Myocyte (in vitro differentiated cells): ENCODE data around the gene NCAM1. TPM values are rescaled to one million over a fixed set of nuclear protein-coding genes. Genes with fewer than 3 reads are reported as not detected.

Experiments used
- DNase-seq: peaks from one replicate; pipeline ENCODE4 v3.0.0-alpha.2; 2012; ENCODE audit warnings: low read depth
- total RNA-seq: library from RNA; depleted of rRNA; stranded (reverse); fragments of >200 nt; gene quantifications from 2 replicates; pipeline ENCODE4 v1.2.3, GENCODE V29; 2014

NCAM1 gene
- total RNA-seq, 1 donor from 2014 or later, result 591 TPM

DNA sequence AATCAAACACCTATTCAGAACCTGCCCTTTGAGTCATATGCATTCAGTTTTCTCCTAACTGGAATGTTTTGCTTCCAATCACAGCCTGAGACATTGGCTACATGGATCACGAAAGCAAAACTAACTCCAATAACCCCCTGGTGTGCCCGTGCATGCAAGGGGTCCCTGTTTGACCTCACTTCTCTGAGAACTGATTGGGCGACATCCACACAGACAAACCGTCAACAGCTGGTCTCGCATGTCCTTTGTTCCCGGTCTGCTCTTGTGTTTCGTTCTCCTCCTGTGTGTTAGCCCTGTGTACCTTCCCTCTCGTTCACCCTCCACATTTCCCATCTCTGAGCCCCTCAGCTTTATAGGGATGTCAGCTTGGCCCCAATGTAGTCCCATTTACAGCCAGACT is 286.0 kb downstream of the NCAM1 start:
- DNase-seq, result no peak

DNA sequence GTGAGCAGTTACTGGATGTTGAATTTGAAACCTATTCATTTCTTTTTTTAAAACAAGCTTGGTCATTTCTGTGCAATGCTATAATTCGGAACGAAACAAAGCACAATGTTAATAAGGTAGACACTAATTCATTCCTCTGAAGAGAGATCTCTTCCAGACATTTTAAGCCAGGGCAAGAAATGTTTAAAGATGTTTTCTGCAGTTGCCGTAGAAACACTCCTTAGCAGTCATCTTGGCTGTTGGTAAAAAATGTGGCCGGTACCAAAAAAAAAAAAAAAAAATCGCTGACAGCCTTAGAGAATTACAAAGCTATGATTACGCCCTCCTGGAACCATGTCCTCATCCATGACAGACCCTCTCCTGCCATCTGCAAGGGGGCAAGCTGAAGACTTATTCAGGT is 286.7 kb downstream of the NCAM1 start:
- no peak for DNase-seq

DNA sequence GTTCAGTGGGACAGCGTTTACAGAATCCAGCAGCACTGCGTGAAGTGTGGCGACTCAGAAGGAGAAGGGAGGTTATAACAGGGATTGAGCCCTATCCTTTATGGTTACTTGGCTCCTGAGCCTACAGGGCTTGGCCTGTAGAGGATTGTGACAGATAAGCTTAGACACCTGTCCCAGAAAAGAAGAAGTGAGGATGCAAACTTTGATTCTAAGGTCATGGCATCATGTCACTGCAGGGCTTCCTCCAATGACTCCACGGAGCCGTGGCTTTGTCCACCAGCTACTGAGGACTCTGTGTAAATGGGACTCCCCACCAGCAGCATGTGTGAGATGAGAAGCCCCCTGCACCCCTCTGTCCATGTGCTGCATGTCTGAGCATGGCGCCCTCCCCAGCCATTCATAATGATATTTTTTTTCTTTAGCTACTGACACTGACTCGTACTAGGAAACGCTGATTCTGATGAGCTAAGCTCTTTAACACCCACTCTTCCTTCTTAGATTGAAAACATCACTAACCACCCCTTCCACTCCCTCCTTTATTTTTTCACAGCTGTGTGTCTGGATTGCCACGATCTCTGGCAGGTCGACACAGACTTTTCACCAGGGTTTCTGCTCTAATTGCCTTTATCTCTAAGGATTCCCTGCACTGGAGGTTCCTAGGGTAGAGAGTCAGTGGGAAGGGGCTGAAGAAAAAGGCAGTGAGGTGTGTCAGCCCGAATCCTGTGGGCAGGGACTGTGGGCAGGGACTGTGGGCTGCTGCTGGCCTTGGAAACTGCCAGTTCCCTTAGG is 287.7 kb downstream of the NCAM1 start:
- no peak for DNase-seq

DNA sequence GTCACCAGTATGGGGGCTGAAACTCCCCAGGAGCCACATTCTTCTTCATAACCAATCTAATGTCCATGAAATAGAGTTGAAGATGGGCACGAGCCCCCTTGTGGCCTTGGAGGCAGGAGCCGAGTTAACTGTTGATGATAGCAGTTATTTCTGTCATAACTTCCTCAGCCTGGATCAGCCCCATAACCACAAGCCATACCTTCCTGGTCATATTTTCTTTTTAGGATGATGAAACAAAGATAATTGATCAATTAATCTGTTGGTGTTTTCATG is 288.2 kb downstream of the NCAM1 start:
- DNase-seq, result no peak

DNA sequence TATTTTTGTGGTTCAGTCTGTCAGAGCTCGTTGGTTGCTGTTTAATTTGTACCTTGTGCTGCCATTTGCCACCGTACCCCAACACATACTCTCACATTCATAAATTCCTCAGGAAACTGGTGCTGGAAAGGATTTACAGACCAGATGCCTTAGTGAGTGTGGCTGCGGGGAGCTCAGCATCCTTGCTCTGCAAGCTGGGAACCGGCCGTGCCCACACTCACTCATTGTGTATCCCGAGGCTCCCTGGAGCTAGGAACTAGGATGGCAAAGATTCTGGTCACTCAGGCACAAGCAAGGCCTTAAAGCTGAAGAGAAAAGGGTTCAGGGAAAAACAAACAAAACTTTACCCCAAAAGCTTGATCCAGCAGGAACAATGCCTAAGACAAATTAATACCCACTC is 288.6 kb downstream of the NCAM1 start:
- DNase-seq, result no peak

DNA sequence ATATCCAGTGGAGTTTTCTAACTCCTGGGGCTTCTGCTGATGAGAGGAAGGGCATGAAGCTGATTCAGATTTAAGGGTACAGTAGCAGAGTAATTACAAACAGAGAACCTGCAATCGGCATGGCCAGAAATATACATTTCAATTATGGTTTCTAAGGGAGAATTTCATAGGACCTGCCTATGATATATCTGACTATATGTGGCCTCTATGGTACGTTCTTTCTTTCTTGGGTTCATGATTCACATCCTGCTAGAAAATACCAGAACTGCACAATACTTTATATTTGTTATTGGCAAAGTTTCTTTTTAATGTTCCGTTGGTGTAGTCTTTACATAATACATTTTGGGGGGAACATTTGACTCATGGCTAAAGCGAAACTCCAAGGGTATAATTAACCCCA is 290.1 kb downstream of the NCAM1 start:
- DNase-seq, result no peak

DNA sequence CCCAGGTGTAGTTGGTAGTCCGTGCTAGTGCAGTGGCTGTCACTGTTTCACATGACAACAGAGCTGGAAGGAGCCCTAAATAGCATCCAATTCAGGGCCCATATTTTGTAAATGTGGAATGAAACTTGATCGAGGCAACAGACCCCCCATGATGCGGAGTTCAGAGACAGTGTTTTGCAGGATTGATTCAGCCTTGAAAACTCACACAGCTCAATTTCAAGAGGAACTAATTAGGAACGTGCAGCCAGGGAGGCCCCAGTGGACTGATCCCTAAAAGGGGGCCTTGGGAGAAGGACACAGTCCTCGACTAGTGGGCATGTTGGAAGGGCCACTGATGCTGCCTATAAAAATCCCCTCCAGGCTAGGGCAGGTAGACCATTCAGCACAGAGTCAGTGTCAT is 292.2 kb downstream of the NCAM1 start:
- DNase-seq, result no peak

DNA sequence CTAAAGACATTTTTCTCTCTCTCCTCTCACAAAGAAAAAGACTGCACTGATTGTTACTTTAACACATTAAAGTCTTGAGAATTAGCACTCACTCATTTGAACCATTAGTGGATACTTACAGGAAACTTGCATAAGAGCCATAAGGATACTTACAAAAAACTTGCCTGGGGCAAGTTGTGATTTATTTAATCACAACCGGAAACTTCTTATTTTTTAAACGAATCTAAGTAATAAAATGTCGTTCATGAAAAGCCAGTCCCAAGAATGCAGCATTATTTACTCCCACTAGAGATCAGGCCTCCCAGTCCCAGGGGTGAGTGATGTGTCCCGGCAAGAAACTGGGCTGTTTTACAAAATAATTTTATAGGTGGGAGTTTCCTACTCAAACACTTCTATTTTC is 293.9 kb downstream of the NCAM1 start:
- DNase-seq, result no peak

DNA sequence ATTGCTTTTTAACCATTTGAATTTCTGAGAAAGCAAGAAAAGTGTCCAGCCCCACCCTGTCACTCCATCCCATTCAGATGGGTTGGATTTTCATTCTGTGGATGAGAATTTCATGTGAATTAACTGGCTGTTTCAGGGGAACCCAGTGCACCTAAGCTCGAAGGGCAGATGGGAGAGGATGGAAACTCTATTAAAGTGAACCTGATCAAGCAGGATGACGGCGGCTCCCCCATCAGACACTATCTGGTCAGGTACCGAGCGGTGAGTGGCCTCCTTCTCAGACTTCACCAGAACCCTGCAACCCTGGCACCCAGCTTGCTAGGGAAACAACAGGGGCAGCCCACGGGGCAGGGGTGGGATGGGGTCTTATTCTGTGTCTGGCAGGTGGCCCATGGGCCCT is 294.5 kb downstream of the NCAM1 start:
- DNase-seq, result no peak

DNA sequence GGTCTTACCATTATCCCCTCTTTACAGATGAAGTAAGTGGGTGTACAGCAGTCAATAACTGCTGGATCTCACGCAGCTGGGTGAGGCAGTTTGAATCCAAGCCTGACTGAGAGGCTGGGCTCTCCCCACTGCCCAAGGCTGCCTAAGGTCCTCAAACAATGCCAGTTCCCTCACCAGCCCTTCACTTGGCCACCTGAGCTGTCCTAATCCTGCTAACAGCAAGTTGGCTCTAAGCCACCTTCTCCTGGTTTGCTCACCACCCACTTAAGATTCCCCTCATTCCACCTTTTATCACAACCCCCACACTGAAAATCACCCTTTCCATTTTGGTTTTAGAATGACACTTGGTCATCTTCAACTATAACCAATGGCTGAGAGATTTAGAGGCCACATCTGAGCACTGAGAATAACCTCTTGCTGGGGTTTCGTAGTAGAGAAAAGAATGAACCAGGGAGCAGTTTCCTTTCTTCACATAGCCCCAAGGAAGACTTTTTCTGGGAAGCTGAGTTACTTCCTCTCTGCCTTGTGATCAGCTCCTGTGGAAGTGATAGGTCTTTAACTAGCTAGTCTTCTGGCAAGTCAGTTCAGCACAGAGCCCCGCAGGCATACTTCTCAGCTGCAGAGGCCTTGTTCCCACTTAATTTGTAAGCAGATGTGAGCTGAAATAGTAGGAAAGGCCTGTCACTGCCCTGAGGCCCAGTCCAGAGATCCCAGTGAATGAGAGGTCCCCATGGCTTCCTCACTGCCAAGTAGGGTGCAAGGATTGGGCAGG is 295.4 kb downstream of the NCAM1 start:
- peak; percentile 43 for DNase-seq

DNA sequence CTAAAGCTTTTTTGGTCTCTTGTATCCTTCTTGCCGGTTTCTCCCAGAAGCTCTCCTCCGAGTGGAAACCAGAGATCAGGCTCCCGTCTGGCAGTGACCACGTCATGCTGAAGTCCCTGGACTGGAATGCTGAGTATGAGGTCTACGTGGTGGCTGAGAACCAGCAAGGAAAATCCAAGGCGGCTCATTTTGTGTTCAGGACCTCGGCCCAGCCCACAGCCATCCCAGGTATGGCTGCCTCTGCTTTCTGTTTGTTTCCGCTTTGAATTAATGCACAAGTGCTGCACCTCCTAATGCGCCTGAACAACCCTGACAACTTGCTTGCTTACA is 298.8 kb downstream of the NCAM1 start:
- DNase-seq, result peak; percentile 41

DNA sequence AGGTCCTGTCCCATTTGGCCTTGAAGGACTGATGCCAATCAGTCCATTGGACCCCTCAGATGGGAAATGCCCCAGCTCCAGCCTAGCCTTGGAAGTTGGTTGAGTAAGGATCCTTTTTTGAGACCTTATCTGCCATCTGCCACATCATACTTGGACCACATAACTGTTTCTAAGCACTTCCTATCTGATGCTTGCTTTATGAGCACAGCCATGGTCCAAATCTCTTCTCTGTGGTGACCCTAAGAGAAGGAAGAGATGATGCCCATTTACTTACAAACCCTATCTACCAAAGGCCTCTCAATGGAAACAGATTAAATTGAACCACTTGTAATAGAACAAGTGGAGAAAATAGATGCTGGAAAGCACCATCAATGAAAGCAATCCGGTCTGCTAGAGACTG is 299.3 kb downstream of the NCAM1 start:
- DNase-seq, result no peak

DNA sequence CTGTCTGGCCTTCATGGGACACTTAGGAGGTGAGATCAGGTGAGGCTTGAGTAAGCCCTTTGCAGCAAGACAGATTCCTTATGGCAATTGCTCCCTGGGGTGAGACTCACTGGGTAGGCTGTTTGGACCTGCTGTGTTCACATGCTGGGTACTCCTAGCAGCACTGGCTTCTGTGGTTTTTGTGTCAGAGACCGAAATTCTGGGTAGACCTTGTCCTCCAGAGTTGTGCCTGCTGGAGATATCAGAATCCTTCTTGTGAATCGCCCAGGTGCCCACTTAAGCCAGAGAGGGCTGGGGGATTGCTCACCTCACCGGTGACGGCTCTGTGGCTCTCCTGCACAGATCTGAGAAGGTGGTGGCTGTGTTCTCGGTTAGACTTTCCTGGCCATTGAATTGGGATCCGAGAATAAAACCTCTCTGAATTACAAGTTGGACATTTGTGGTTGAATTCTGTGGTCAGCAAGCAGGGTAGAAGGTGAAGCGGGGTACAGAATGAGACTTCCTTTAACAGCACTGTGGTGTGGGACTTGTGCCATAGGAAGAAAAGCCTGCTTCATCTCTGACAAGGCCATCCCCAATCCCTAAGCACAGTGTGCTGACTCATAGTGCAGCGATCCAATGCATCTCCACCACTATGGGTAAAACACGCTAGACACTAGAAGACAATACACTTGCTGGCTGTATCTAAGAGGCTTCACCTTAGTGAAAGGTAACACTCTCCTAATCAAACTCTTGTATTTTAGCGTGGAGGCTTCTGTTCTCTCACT is 300.7 kb downstream of the NCAM1 start:
- DNase-seq, result peak; percentile 93

DNA sequence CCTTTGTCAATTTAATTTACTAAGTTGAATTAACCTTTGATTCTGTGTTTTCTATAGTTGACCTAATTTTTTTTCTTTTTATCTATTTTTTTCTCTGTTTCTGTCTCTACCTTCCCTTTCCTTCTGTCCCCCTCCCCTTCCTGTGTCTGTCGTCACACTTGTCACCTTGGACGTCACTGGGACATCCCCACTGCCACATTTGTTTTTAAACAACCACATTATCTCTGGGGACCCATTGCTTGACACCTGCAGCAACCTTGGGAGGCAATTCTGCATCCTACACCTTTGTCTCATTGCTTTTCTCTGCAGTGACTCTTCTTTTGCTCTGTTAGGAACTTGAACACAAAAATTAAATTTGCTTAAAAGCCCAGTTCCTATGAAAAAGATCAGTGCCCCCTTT is 301.4 kb downstream of the NCAM1 start:
- DNase-seq, result no peak

DNA sequence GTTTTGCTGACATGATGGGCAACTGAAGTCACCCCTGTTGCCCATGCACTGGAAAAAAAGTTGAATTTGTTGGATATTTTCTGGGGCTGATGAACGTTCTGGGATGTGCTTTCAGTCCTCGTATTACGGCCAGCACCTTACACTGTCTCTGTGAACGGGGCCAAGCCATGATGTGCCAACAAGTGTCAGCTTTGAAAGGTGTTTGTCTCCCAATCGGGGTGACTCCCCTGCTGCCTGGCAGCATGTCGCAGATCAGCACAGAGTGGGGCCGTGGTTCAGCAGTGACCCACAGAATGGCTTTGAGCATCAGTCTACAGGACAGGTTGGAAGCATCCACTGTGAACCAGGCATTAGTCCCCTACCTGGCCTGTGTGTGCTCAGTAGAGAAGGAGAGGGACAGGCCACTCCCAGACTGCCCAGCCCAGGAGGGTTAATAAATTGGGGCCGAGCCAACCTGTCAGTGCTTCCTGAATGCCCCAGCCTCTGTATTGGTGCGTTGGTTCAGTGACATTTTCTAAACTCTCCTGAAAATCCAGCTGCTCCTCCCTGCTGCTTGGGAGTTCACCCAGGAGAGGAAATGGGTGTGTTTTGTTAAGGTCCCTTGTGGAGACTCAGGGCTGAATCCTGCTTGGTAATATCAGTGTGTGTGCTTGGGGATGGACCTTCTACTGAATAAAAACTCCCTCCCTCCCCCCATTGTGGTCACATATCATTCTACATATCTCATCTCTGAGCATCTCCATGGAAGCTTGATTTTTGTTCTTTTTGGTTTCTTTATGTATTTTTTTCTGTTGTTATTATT is 302.4 kb downstream of the NCAM1 start:
- DNase-seq, result no peak

DNA sequence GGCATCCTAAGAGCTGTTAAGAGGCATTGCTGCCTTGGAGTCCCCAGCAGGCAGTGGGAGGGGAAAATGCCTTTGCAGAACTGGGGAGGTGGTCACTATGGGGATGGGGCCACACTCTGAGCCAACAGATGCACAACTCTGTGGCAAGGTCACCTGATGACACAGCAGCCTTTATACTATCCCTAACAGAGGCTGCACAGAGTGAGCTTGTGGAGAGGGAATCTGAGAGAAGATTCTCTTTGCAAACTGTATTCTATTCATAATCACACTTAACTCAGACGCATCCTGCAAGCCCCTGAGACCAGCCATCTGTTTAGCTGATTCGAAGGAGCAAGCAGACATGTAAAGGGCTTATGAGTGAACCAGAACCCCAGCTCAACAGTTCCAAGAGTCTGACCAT is 304.1 kb downstream of the NCAM1 start:
- no peak for DNase-seq

DNA sequence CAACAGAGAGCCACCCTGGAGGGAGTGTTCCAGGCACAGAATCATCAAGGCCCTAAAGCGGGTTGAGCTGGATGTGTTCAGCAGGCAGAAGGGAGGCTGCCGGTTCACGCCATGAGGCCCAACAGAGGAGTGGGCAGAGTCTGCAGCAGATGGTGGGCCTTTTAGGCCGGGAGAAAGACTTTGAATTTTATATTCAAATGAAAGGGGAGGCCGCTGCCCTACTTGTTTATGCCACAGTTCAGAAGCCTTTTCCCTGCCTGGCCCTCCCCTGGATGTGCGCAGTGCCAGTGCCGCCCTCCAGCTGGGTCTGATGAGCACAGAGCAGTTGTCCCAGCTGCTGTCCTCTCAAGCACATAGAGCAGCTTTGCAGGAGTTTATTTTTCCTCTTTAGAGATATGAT is 306.3 kb downstream of the NCAM1 start:
- no peak for DNase-seq

DNA sequence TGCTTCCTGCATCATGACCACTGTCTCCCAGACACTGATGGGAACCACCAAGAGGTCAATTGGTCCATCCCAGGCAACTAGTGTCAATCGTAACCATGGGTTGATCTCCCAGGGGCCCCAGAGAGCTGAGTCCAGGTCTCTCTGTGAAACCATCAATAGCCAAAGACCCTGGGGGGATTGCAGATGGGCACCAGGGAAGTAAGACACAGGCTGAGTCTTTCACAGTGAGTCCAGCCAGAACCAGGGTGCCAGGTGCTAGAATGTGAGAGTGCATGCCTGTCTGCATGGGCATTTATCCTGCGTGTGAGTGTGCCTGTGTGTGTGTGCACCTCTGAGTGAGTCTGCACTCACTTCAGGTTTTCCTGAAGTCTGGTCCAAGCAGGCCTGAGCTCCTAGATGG is 307.9 kb downstream of the NCAM1 start:
- DNase-seq, result no peak

DNA sequence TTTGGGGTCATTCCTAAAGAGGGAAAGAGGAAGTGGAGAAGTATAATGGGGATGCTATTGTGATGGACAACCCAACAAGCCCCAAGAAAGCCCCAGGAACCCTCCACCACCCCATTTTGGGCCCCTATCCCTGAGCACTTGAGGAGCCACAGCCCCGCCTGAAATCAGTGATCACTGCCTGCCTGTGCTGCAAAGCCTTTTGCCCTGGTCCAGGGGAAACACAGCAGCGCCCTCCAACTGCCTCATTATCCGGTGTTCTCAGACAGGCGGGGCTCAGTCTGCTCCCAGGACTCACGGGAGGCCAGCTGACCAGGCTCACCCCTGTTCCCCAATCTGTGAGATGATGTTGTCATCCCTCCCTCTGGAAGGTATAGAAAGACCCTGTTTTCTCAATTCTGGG is 308.4 kb downstream of the NCAM1 start:
- no peak for DNase-seq

DNA sequence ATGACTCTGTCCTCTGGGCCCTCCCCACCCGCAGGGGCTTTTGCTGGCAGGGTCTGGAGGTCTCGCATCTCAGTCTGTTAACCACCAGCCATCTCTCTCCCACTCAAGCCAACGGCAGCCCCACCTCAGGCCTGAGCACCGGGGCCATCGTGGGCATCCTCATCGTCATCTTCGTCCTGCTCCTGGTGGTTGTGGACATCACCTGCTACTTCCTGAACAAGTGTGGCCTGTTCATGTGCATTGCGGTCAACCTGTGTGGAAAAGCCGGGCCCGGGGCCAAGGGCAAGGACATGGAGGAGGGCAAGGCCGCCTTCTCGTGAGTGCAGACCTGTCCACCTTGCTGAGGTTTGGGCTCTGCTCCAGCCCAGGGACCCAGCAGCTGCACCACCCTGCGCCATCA is 308.9 kb downstream of the NCAM1 start:
- no peak for DNase-seq

DNA sequence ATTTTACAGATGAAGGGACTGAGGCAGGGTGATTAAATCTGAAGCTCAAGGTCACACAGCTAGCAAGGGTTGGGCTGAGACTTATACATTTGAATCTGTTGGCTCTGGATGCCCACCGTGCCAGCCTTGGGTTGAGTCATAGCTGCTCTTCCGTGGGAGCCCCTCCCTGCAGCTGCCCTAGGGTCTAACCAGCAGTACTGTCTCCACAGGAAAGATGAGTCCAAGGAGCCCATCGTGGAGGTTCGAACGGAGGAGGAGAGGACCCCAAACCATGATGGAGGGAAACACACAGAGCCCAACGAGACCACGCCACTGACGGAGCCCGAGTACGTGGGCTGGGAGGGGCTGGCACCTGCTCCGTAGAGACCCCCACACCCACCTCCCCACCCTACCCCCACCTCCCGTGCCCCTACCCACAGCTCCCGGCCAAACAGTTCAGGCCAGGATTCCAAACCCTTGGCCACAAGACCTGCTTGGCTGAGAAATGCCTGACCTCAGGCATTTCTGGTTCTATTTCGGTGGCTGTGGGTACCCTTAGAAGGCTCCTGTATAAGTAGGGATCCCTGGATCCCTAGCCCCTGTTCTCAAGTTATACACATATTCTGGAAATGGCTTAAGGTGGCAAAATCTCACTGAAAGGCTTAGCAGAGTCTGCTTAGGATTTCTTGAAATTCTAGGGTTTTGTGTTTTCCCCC is 310.5 kb downstream of the NCAM1 start:
- peak; percentile 88 for DNase-seq
